GM21390 (cell line): Measurements from ENCODE around the gene GADD45B.
"Not testable (repeated sequence)": the region's sequence is repeated elsewhere in the genome, so short reads cannot be mapped to it uniquely, and the experiment has no call there.

ENCODE experiments used
- ATAC-seq: cut with Tn5 transposase; IDR thresholded peaks from one replicate; pipeline ENCODE4 v1.9.1; 2021; ENCODE audit not compliant: unreplicated experiment

Gene GADD45B

GRCh38 chr19:2487842-2488241, 11.9 kb downstream of the GADD45B start:
- no peak for ATAC-seq

DNA sequence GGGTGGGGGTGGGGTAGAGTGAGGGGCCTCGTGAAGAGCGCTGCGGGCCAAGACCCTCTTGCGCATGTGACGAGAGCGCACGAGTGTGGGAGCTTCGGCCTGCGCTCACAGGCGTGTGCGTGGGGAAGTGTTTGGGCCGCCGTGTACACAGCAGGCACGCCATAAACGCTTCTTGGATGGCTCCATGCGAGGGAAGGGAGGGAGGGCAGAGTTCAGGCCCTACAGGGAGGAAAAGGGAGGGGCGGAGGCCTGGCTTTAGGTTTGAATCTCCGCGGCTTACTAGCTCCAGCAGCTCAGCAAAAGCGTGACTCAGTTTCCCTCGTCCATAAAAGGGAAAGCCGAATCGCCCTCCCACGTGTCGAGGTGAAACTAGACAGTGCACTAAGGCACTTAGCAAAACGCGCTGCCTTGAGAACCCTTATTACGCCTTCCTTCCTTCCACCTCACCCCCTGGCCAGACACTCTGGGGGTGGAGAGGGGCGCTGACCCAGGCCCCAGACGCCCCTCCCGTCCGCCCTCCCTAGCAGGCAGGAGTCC, 12.5 kb downstream of the GADD45B start:
- no peak for ATAC-seq

DNA sequence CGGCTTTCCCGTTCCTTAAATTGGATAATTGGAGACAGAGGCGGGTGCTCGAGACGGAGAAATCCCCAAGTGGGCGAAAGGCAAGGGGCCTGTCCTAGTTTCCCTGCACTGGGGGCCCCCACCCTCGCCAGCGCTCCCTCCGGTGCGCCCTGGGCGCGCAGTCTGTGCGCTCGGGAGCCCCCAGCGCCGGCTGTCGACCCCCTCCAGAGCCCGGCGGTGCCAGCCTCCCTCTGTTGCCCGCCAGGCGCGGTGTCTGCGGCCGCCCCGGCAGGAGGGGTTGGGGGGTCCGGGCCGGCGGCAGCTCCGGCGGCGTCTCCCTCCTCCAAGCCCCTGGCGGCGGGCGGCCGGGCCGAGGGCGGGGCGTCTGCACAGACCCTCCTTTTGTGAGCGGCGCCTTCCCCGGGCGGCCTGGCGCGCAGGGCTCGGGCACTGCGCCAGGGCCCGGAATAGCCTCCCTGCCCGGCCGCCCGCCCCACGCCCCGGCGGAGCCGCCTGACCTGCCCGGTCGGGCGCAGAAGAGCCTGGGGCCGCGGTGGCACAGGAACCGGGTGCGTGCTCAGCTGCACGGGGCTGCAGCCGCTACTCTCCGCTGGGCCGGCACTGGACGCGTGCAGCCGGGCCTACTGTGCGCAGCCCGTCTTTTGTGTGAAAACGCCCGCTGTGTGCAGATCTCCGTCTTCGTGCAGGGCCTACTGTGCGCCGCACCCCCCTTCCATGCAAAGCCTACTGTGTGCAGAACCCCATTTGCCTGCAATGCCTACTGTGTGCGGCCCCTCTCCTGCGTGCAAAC, 13.2 kb downstream of the GADD45B start:
- no peak for ATAC-seq

DNA sequence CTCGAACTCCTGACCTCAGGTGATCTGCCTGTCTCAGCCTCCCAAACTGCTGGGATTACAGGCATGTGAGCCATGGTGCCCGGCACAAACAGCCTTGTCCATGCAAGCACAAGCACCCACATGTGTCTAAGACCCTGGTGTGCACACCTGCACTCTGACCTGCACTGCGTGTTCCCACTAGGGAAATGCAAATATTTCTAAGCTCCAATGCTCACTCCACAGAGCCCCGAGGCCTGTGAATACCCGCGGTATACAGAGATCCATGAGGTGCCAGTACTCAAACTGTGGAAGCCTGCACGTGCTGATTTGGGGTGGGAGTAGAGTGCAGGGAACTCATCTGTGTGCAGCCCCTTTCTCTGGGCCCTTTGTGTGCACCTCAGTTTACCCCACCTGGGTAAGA, 14.7 kb downstream of the GADD45B start:
- ATAC-seq: no peak

DNA sequence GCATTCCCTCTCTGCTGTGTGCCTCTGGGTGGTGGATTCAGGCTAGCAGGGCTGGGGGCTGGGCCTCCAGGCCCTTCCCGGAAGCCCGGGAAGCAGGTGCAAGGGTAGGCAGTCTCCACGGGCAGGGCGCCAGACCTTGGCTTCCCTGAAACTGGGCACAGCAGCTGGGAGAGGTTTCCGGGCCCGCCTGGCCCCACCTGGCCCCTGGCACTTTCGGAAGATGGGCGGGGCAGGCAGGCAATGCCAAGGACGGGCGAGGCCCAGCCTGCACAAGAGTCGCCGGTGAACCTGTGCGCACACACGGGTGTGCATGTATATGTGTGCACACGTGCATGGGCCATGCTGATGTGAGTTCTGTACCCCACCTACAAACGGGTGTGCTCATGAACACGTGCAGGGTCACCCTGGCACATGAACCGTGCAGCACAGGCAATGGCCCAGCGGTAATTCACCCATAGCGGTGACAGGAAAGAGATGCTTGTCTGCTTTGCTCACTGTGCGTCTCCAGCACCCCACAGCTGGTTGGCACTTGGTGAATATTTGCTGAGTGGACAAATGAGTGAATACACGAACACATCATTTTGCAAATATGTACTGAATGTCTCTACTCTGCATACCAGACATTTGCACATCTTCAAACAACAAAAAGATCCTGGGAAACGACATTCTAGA, 15.3 kb downstream of the GADD45B start:
- ATAC-seq: no peak

GRCh38 chr19:2492870-2493269, 16.9 kb downstream of the GADD45B start:
- no peak for ATAC-seq

DNA sequence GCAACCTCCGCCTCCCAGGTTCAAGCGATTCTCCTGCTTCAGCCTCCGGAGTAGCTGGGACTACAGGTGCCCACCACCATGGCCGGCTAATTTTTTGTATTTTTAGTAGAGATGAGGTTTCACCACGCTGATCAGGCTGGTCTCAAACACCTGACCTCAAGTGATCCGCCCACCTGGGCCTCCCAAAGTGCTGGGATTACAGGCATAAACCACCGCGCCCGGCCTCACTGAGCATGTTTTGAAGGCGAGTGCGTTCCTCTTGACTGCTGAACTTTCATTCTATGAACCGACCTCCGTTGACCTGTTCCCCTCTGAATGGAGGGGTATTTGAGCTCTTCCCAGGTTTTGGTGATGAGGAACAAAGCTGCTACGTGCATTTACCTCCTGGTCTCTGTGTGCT, 17.5 kb downstream of the GADD45B start:
- not testable (repeated sequence) for ATAC-seq

DNA sequence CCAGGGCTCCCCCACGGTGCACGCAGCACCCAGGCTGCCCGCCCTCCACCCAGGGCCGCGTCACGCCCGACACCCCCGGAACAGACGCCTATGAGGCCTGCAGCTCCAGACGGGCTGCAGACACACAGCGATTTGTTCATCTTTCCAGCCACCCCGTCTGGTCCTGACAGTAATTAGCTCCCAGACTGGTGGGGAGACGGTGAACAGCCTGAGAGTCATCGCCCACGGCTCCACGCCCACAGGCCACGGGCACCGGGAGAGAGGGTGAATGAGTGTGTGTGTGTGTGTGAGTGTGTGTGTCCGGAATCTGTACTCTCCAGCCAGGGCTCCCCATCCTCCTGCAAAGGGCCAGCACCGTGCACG, 18.1 kb downstream of the GADD45B start:
- ATAC-seq: no peak

- ATAC-seq: no peak
Measured at GRCh38 chr19:2494447-2495129, 18.7 kb downstream of the GADD45B start.

GRCh38 chr19:2495130-2495641, 19.3 kb downstream of the GADD45B start:
- no peak for ATAC-seq

GRCh38 chr19:2495651-2496316, 19.9 kb downstream of the GADD45B start:
- ATAC-seq: no peak

DNA sequence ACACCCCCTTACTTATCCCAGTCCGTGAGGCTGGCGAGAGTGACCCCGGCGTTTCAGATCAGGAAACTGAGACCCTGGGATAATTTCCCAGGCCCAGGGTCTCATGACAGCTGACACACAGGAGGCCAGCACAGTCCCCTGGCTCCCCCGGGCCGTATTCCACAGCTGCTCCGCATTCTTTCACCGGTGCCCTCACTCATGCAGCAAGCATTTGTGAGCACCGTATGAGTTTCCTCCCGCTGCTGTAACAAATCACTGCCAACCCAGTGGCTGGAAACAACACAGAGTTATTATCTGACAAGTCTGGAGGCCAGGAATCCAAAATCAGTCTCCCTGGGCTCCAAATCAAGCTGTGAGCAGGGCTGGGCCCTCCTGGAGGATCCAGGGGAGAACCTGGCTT, 21.3 kb downstream of the GADD45B start:
- ATAC-seq: no peak

GRCh38 chr19:2500156-2500555, 24.2 kb downstream of the GADD45B start:
- no peak for ATAC-seq

- no peak for ATAC-seq
Measured at GRCh38 chr19:2500841-2501261, 24.9 kb downstream of the GADD45B start.

GRCh38 chr19:2503521-2504109, 27.7 kb downstream of the GADD45B start:
- no peak for ATAC-seq

DNA sequence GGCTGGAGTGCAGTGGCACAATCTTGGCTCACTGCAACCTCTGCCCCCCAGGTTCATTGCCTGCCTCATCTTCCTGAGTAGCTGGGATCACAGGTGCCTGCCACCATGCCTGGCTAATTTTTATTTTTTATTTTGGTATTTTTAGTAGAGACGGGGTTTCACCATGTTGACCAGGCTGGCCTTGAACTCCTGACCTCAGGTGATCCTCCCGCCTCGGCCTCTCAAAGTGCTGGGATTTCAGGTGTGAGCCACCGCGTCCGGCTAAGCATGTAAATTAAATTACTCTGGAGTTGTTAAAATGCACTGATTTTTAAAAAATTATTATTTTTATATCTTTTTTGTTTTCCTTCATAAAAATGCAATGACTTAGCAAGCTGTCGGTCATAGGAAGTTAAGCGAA, 30.7 kb downstream of the GADD45B start:
- not testable (repeated sequence) for ATAC-seq

DNA sequence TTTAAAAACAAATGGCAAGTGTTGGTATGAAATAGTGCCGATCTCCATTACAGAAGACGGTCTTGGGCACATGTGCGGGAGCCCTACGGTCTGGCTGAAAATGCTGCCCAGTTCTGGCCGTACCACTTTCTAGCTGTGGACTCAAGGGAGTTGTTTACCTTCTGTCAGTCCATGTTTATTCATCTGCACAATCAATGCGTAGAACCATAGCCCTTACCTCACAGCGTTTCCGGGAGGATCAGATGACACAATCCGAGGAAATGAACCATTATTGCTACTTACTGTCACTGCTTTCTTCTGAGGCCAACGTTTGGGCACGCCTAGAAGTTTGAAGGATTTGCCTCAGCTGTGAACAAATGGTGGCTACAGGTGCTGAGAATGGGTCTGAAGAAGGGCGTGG, 31.2 kb downstream of the GADD45B start:
- ATAC-seq: no peak

GRCh38 chr19:2509096-2509495, 33.2 kb downstream of the GADD45B start:
- ATAC-seq: no peak

GRCh38 chr19:2511570-2511969, 35.6 kb downstream of the GADD45B start:
- no peak for ATAC-seq

- no peak for ATAC-seq
Measured at GRCh38 chr19:2511991-2512390, 36.1 kb downstream of the GADD45B start.
